ENCODE results near the gene COX6B2.

COX6B2 gene

DNA sequence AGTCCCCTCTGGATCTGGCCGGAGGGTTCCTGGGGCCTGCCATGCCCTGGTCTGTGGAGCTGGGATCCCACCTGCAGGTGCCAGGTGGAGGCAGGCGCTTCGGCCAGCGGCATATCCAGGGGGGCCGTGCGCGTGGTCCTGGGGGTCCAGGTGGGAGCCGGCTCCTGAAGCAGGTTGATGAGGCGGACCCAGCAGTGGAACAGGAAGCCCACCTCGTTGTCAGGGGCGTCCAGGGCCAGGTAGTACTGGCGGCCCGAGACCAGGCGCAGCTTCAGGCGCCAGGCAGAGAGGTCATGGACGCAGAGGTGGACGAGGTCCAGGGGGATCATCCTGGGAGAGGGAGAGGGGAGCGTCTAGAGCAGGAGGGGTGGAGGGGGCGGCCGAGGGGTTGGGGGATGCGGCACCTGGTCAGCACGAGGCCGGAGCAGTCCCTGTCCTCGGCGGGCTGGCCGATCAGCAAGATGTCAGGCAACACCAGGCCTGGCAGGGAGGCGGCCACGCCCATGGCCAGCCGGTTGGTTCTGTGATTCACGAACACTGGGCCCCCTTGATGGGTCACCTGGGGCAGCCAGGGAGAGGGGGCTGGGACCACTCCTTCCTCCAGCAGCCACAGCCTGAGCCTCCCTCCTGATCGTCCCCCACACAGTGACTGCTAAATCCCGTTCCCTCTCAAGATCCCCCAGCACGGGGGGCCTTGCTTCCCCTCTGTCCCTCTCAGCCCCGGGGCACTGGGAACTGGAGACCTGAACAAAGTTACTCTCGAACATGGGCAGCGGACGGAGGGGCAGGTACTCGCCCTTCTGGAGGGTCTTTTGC lies 7.9 kb upstream of the COX6B2 start:
- no peak for DNase-seq

- no peak for DNase-seq
Observed at GRCh38 chr19:55360902-55361301, 6.4 kb upstream of the COX6B2 start.

GRCh38 chr19:55358943-55359908 lies 4.7 kb upstream of the COX6B2 start:
- no peak for DNase-seq

- no peak for DNase-seq
Observed at GRCh38 chr19:55358493-55358892, 4.0 kb upstream of the COX6B2 start.

GRCh38 chr19:55355213-55355821 lies 798 bp upstream of the COX6B2 start:
- DNase-seq, result no peak

DNA sequence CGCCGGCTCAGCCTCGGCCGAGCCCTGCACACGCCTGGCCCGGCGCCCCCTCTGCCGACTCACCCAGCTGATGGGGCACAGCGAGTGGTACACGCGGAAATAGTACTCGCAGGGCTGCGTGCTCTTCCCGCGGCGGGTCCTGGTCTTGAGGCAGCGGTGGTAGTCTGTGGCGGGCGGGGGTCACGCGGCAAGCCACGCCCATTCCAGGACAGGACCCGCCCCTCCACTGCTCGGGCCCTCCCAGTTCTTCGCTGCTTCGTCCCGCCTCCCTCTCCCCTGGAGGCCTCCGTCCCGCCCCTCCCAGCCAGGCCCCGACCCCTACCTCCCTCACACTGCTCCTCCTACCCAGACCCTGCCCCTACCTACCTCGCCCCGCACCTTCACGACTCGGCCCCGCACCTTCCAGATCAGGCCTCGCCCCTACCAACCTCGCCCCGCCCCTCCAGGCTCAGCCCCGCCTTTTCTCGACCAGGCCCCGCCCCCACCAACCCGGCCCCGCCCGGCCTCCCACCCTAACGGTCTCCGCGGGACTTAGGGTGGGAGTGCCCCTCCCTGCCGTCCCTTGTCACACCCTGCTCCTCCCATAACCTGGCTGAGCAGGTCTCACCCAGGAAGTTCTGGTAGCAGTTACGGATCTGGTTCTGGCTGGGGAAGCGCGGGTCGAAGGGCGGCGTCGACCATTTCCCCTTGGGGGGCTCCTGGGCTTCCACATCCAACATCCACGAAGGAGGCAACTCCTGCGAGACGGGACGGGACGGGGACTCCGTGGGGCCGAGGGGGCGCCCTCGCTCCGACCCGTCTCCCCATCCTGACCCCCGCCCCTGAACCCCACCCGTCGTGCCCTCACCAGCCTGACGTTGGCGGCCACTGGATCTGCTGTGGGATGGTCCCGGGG lies 469 bp downstream of the COX6B2 start:
- peak; percentile 45 to 66 for DNase-seq

DNA sequence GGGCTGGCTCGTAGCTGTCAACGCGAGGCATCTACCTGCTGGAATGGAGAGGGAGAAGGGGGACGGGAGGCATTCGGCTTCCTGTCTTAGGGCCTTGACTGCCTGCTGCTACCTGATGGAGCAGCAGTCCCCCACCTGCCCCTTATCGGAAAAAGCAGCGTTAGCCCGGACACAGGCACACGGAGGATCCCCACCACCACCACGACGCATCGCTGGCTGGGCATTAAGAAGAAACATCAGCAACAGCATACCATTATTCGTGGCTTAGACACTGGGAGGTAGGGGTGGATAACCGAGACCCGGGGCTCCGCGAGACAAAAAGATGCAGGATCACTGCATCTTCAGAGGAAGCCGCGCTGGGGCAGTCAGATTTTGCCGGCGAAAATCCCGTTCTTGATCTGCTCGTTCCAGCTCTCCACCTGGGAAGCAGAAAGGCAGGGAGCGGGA lies 1.1 kb downstream of the COX6B2 start:
- DNase-seq, result no peak

DNA sequence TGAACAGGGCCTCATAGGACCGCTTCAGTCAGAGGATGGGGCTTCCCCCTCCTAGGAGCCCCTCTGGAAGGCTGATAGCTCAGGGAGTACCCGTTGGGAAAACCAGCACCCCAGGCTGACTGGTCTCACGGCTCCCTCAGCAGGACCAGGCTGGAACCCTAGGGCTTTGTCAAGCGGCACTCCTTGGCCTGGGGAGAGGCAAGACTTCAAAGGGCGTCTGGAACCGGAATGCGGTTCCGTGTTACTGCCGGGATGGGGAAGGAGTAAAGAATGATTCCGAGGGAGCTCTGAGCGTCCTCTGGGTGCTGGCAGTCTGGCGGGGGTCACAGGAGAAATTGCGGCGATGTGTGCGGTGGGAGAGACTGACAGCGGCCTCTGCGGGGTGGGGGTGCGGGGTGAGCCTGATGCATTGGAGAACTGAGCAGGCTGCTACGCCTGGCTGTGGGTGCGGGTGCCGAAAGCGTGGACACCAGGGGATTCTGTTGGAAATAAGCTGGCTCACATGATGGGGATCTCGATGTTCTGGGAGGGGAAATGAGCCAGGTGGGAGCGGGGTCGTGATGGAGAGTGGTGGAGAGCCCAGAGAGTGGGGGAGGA lies 1.9 kb downstream of the COX6B2 start:
- DNase-seq, result no peak

DNA sequence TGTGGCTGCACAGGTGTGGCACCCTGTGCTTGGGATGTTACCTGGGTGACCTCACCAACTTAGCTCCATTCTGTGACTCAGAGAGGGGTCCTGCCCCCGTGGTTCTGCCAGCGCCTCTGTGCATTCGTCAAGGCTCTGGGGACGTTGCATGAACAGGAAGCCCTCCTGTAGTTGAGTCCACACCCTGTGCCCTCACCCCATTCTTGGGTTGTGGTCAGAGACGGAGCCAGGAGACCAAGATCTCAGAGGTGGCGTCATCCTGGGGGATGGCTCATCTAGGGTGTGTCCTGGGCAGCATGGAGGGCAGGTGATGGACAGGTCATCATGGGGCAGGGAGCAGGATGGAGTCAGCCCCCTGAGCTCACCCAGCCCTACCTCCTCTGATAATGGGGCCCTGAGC lies 2.5 kb downstream of the COX6B2 start:
- no peak for DNase-seq

DNA sequence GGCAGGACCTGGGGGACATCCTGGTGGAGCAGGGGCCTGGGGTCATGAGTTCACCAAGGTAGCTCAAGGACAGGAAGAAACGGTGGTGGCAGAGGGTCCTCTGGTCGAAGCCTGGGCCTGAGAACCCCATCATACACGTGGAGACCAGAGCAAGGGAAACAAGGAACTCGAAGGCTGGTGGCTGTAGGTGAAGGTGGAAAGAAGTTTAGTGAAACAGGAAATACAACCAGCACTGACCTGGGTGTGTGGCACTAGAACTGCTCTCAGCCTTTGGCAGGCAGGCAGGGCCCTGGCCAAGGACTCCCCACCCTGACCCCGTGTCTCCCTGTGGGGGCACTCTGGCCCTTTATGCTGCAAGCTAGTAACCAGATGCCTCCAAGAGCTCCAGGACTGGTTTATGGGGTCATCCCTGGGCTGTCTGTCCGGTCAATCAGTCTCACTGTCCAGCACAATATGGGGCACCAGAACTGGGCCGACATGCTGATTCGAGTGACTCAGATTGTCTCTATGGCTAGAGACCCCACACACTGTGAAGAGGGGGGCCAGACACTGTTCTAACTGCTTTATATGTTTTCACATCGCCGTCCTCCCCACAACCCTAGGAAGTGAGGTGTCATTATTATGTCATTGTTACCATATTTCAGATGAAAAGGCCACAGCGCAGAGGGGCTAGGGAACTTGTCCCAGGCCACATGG lies 3.8 kb downstream of the COX6B2 start:
- no peak for DNase-seq

- DNase-seq, result no peak
Observed at GRCh38 chr19:55348317-55349034, 6.0 kb downstream of the COX6B2 start.

GRCh38 chr19:55347442-55348009 lies 7.0 kb downstream of the COX6B2 start:
- DNase-seq, result no peak

DNA sequence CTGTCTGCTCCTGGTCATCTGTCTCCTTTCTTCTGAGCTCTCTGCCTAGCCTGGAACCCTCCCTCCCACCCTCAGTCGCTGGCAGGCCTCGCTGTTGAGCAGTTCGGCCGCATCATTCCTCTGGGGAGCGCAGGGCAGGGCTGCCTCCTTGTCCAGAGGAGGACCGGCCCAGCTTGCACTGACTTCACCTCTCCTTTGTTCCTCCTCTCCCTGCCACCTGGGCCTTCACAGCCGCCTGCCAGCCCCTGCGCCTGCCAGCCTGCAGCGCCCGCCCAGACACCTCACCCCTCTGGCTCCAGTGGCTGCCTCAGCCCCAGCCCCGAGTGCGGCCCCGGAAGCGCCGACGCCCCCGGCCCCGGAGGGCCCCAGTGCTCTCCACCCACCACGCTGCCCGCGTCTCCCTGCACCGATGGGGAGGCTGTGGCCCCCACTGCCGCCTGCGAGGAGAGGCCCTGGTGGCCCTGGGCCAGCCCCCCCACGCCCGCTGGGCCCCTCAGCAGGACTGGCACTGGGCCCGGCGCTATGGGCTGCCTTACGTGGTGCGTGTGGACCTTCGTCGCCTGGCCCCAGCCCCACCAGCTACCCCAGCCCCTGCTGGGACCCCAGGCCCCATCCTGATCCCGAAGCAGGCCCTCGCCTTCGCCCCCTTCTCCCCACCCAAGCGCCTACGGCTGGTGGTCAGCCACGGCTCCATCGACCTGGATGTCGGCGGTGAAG lies 7.6 kb downstream of the COX6B2 start:
- DNase-seq, result no peak

DNA sequence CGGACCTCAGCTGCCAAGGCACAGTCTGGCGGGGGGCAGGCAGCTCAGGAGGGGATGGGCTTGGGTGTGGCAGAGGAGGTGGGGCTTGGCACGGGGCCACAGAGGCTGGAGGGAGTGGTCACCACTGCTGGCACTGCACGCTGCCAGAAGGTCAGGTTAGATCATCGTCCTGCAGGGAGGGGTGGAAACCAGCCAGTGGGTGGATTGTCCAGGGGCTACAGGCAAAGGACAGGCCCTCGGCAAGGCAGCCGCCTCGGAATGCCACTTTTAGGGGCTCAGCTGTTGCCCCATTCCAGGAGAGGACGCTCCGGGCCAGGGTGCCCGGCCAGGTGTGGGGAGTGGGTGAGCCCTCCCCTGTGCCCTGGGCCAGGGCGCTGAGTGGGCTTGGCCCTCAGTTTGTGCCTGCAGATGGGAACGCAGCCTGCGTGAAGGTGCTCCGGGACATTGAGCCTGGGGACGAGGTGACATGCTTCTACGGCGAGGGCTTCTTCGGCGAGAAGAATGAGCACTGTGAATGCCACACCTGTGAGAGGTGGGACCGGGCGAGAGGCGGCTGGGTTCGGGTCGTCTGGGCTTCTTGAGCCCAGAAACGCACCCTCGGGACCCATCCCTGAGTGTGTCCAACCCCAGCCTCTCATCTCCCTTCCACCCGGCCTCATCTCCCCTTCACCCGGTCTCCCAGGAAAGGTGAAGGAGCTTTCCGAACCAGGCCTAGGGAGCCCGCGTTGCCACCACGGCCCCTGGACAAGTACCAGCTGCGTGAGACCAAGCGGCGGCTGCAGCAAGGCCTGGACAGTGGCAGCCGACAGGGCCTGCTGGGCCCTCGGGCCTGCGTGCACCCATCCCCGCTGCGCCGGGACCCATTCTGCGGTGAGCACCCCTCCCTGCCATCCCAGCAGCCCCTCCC lies 8.4 kb downstream of the COX6B2 start:
- DNase-seq, result no peak

DNA sequence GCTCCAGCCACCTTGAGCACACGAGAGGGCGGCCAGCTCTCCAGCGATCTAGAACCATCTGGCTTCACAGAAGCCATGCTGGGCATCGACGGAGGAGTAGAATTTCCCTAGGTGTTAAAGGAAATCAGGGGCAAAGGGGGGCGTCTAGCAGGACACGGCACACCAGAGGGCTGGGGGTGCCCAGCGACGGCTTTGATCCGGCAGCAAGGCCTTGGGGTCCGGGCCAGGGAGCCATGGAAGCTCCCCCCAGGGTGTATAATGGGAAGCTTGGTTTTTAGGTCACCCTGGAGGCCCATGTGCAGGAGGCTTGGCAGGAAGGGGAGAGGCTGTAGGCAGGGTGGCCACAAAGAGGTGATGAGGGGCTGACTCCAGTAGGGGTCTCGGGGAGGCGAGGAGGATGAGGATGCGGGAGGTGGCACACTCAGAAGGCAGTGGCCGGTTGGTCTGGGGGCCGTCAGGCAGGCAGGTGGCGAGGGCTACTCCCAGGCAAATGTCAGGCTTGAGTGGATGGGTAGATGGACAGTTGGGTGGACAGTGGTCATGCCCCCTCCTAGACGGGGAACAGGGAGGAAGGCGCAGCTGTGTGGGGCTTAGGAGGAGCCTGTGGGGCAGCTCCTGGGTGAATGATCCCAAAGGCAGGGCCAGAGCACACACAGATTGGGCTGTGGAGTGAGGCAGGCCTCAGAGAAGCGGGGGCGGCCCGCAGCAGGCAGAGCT lies 9.3 kb downstream of the COX6B2 start:
- no peak for DNase-seq

- no peak for DNase-seq
Observed at GRCh38 chr19:55344444-55344843, 10.1 kb downstream of the COX6B2 start.

Data from Kasumi-1 (cell line).